ENCODE results near the gene NBPF4.

The NBPF4 gene

GRCh38 chr1:108190686-108191416 lies 53.0 kb downstream of the NBPF4 start:
- TF ChIP-seq CTCF (IDR thresholded peaks at IDR 0.05; ENCODE audit: low read depth, low read length) = no peak
- peak in 1 of 2 donors; percentile 50 for DNase-seq (ENCODE audit: low read depth in 2 of 2)

GRCh38 chr1:108190001-108190634 lies 53.8 kb downstream of the NBPF4 start:
- no peak overlapping the region for H3K4me3 ChIP-seq (replicated peaks in 1 of 2; ENCODE audit: low read depth in 2 of 2, low read length in 2 of 2)
- DNase-seq (ENCODE audit: low read depth in 2 of 2) = no peak
- no peak for TF ChIP-seq CTCF (IDR thresholded peaks at IDR 0.05; ENCODE audit: low read depth, low read length)

More at GRCh38 chr1:108190686-108191416, 53.0 kb downstream of the NBPF4 start:
- no peak overlapping the region for H3K4me3 ChIP-seq (replicated peaks in 1 of 2; ENCODE audit: low read depth in 2 of 2, low read length in 2 of 2)

GRCh38 chr1:108188801-108189200 lies 55.1 kb downstream of the NBPF4 start:
- DNase-seq (ENCODE audit: low read depth in 2 of 2) = no peak
- H3K4me3 ChIP-seq (replicated peaks in 1 of 2; ENCODE audit: low read depth in 2 of 2, low read length in 2 of 2) = no peak overlapping the region
- TF ChIP-seq CTCF (IDR thresholded peaks at IDR 0.05; ENCODE audit: low read depth, low read length) = no peak

GRCh38 chr1:108182959-108183700 lies 60.7 kb downstream of the NBPF4 start:
- TF ChIP-seq CTCF (IDR thresholded peaks at IDR 0.05; ENCODE audit: low read depth, low read length) = no peak

GRCh38 chr1:108179018-108179417 lies 64.9 kb downstream of the NBPF4 start:
- TF ChIP-seq CTCF (IDR thresholded peaks at IDR 0.05; ENCODE audit: low read depth, low read length) = no peak
- DNase-seq (ENCODE audit: low read depth in 2 of 2) = no peak

More at GRCh38 chr1:108182959-108183700, 60.7 kb downstream of the NBPF4 start:
- no peak for DNase-seq (ENCODE audit: low read depth in 2 of 2)
- no peak overlapping the region for H3K4me3 ChIP-seq (replicated peaks in 1 of 2; ENCODE audit: low read depth in 2 of 2, low read length in 2 of 2)

More at GRCh38 chr1:108179018-108179417, 64.9 kb downstream of the NBPF4 start:
- H3K4me3 ChIP-seq (replicated peaks in 1 of 2; ENCODE audit: low read depth in 2 of 2, low read length in 2 of 2) = no peak overlapping the region
